Uterus (tissue), 2 donors: ENCODE data around the gene SAMD14.

ENCODE experiments used
- CTCF ChIP-seq, 4 experiments: fragments of 200-600 bp in 2 of 4; fragments of 450-650 bp in 2 of 4; sonication (generic) in 2 of 4; IDR thresholded peaks; one replicate each; pipeline ENCODE4 v1.5.1; 2016 to 2019; ENCODE audit warnings: antibody characterized with exemption in 4 of 4, mild to moderate bottlenecking in 2 of 4, moderate library complexity in 1 of 4
- POLR2A ChIP-seq, 2 donors: fragments of 450-650 bp; IDR thresholded peaks; one replicate each; pipeline ENCODE4 v1.6.1; 2016; ENCODE audit warnings: antibody characterized with exemption in 2 of 2, mild to moderate bottlenecking in 1 of 2, moderate library complexity in 1 of 2

DNA sequence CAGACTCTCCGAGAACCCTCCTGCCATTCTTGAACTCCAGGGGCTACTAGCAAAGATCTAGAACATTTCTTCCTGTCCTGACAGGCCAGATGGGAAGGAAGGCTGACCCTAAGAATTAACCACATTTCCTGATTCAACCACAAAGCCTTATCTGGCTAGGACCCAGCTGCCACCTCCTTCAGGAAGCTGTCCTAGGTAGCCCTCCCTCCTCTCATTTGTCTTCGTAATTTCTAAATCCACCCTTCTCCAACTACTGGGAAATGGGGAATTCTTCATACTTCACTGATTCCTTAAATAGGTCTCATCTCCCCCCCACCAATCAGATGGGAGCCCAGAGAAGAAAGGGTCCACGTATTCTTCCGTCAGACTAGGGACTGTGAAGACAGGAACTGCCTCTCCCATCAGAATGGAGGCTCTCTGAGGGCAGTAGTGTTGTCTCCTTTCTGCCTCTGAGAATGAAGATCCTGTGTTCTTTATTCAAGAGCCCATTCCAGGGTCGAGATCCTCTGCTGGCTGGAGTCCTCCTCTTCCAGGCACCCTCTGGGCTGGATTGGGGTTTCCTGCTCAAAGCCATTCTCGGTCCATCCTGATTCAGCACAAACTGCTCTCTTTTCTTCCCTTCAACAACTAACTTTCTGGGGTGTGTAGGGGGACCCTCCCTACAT is 2.1 kb downstream of the SAMD14 start:
- no peak for TF ChIP-seq CTCF (IDR thresholded peaks at IDR 0.05)
- no peak for TF ChIP-seq POLR2A (IDR thresholded peaks at IDR 0.05)
